Hepatocyte (in vitro differentiated cells): ENCODE data around the gene SETX. TPM values are rescaled to one million over a fixed set of nuclear protein-coding genes. Genes with fewer than 3 reads are reported as not detected.
A peak's percentile ranks its signal among the peaks of the same experiment; 100 is the strongest.

ENCODE experiments used
- DNase-seq: peaks from one replicate; pipeline ENCODE4 v3.0.0-alpha.2; 2016; ENCODE audit warnings: low spot score
- H2AFZ ChIP-seq: fragments of 200-600 bp; sonication (generic); 2 replicates; pipeline ENCODE4 v1.6.0; 2016; ENCODE audit warnings: antibody characterized with exemption, mild to moderate bottlenecking
- H3K27ac ChIP-seq: fragments of 200-600 bp; sonication (generic); 2 replicates; pipeline ENCODE4 v1.5.1; 2016; ENCODE audit warnings: mild to moderate bottlenecking
- H3K27me3 ChIP-seq: fragments of 200-600 bp; sonication (generic); 2 replicates; pipeline ENCODE4 v1.6.1; 2016
- H3K36me3 ChIP-seq: fragments of 200-600 bp; sonication (generic); replicated peaks from 2 replicates; pipeline ENCODE4 v1.5.1; 2016; ENCODE audit warnings: low read depth; ENCODE audit not compliant: insufficient read depth
- H3K4me1 ChIP-seq: fragments of 200-600 bp; sonication (generic); 2 replicates; pipeline ENCODE4 v1.5.1; 2016; ENCODE audit warnings: mild to moderate bottlenecking, moderate library complexity; ENCODE audit not compliant: insufficient read depth
- H3K4me2 ChIP-seq: fragments of 200-600 bp; sonication (generic); 2 replicates; pipeline ENCODE4 v1.6.0; 2016
- H3K4me3 ChIP-seq: fragments of 200-600 bp; sonication (generic); 2 replicates; pipeline ENCODE4 v1.5.1; 2016; ENCODE audit warnings: mild to moderate bottlenecking
- H3K79me2 ChIP-seq: fragments of 200-600 bp; sonication (generic); 2 replicates; pipeline ENCODE4 v1.6.0; 2017; ENCODE audit warnings: mild to moderate bottlenecking
- H3K9me2 ChIP-seq: fragments of 200-600 bp; sonication (generic); replicated peaks from 2 replicates; pipeline ENCODE4 v1.6.0; 2017; ENCODE audit warnings: mild to moderate bottlenecking; ENCODE audit not compliant: insufficient read depth
- H3K9me3 ChIP-seq: fragments of 200-600 bp; sonication (generic); 2 replicates; pipeline ENCODE4 v1.5.1; 2016; ENCODE audit warnings: low read depth, mild to moderate bottlenecking
- H4K20me1 ChIP-seq: fragments of 200-600 bp; sonication (generic); 2 replicates; pipeline ENCODE4 v1.6.0; 2016; ENCODE audit warnings: mild to moderate bottlenecking; ENCODE audit not compliant: insufficient read depth, poor library complexity, severe bottlenecking
- EZH2 ChIP-seq: fragments of 200-600 bp; sonication (generic); IDR thresholded peaks from 2 replicates; pipeline ENCODE4 v1.6.1; 2016; ENCODE audit warnings: antibody characterized with exemption, mild to moderate bottlenecking, borderline replicate concordance
- EZH2phosphoT487 ChIP-seq: fragments of 200-600 bp; sonication (generic); IDR thresholded peaks from one replicate; pipeline ENCODE4 v1.6.1; 2018; ENCODE audit warnings: antibody characterized with exemption, mild to moderate bottlenecking, low read depth, moderate library complexity; ENCODE audit not compliant: unreplicated experiment, severe bottlenecking
- WGBS: methylation state at CpG from one replicate; pipeline ENCODE4 v1.1.6; 2016; ENCODE audit warnings: low lambda C conversion rate; ENCODE audit errors: missing lambda C conversion rate; 5-methylcytosine and 5-hydroxymethylcytosine counted together
- polyA plus RNA-seq: library from polyadenylated mRNA; unstranded; fragments of >200 nt; fragmentation: Nextera tagmentation; extraction: Ambion mirVana; gene quantifications from 2 replicates; pipeline ENCODE4 v1.2.1, GENCODE V29; 2016
- total RNA-seq: library from RNA; depleted of rRNA; stranded (reverse); fragments of >200 nt; gene quantifications from 2 replicates; pipeline ENCODE4 v1.2.3, GENCODE V29; 2014
- TF ChIP-seq, protein P1 (sequence below): fragments of 200-600 bp; sonication (generic); IDR thresholded peaks from 2 replicates; pipeline ENCODE4 v1.5.1; 2016; ENCODE audit warnings: antibody characterized with exemption, mild to moderate bottlenecking; ENCODE audit not compliant: poor library complexity

Gene SETX
- total and polyA plus RNA-seq, 2 experiments from 2014 or later: 12.0 to 61.0 TPM

DNA sequence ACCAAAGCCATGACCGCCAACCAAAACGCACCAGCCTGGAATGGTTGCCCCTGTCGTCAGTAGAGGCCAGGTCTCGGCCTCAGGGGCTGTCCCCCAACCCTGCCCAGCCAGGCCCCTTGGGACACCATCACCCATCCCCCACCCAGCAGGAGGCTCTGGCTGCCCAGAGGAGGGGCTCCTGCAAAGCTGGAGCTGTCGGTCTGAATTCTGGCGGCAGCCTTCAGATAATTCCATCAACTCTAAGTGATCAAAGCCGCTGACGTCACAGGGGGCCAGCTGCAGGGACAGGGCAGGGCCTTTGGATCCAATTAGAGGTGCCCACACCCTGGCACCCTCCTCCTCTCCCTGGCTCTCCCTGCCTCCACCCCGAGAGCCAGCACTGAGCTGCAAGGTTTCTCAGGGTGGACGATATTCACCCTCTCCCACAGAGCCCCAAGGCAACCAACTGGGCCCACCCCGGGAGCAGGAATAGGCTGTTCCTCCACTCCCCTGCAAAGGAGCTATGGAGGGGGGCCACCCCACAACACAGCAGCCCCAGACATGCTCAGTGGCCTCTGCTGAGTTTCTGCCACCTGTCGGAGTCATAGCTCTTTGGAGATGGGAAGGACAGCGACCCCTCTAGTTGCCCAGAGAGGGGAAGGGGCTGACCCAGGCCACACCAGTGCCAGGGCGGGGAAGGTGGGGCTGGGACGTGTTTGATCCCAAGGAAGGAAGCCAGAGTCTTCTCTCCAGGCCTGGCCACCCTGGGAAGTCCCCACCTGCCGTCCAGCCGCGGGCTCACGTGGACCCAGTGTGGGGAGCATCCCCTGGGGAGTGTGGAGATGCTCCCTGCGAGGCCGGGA lies 114.6 kb downstream of the SETX start:
- H3K79me2 ChIP-seq: no peaks in the 10 kb centered on the region
- H3K4me2 ChIP-seq: peak overlapping the region; percentile 97
- no peak overlapping the region for H3K27ac ChIP-seq
- H3K9me2 ChIP-seq: no peaks in the 10 kb centered on the region
- H3K4me3 ChIP-seq: no peak overlapping the region
- WGBS: 49% methylated on average over 21 of the region's 21 CpGs
- no peaks in the 10 kb centered on the region for H3K9me3 ChIP-seq
- TF ChIP-seq EZH2phosphoT487 (no peak), EZH2 (no peak)
- TF ChIP-seq, protein P1, sequence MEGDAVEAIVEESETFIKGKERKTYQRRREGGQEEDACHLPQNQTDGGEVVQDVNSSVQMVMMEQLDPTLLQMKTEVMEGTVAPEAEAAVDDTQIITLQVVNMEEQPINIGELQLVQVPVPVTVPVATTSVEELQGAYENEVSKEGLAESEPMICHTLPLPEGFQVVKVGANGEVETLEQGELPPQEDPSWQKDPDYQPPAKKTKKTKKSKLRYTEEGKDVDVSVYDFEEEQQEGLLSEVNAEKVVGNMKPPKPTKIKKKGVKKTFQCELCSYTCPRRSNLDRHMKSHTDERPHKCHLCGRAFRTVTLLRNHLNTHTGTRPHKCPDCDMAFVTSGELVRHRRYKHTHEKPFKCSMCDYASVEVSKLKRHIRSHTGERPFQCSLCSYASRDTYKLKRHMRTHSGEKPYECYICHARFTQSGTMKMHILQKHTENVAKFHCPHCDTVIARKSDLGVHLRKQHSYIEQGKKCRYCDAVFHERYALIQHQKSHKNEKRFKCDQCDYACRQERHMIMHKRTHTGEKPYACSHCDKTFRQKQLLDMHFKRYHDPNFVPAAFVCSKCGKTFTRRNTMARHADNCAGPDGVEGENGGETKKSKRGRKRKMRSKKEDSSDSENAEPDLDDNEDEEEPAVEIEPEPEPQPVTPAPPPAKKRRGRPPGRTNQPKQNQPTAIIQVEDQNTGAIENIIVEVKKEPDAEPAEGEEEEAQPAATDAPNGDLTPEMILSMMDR: no peak
- no peaks in the 10 kb centered on the region for H3K36me3 ChIP-seq
- H4K20me1 ChIP-seq: no peaks in the 10 kb centered on the region
- no peak for DNase-seq
- peak overlapping the region; percentile 18 for H2AFZ ChIP-seq
- H3K27me3 ChIP-seq: no peaks in the 10 kb centered on the region
- peaks cover 9% of the 10 kb centered on the region for H3K4me1 ChIP-seq

DNA sequence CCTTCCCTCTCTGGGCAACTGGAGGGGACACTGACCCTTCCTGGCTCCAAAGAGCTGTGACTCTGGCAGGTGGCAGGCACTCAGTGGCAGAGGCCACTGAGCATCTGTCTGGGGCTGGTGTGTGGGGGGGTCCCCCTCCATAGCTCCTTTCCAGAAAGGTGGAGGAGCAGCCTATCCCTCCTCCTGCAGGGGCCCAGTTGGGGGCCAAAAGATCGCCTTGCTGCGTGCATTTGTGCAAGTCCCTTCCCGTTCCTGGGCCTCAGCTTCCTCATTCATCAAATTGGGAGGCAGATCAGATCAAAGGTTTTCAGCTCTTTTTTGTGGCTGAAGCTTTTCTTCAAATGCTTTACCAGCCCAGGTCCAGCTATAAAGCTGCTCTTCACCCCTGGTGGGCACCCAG lies 115.3 kb downstream of the SETX start:
- H2AFZ ChIP-seq: no peak overlapping the region
- peaks cover 9% of the 10 kb centered on the region for H3K4me1 ChIP-seq
- no peak for DNase-seq
- H3K27ac ChIP-seq: no peak overlapping the region
- H3K4me3 ChIP-seq: no peak overlapping the region
- no peaks in the 10 kb centered on the region for H3K27me3 ChIP-seq
- no peaks in the 10 kb centered on the region for H4K20me1 ChIP-seq
- no peak overlapping the region for H3K4me2 ChIP-seq
- no peaks in the 10 kb centered on the region for H3K36me3 ChIP-seq
- H3K9me2 ChIP-seq: no peaks in the 10 kb centered on the region
- no peaks in the 10 kb centered on the region for H3K9me3 ChIP-seq
- TF ChIP-seq EZH2: no peak
- no peak for TF ChIP-seq EZH2phosphoT487
- TF ChIP-seq, protein P1: no peak
- 37% methylated on average over 3 of the region's 3 CpGs for WGBS
- H3K79me2 ChIP-seq: no peaks in the 10 kb centered on the region

DNA sequence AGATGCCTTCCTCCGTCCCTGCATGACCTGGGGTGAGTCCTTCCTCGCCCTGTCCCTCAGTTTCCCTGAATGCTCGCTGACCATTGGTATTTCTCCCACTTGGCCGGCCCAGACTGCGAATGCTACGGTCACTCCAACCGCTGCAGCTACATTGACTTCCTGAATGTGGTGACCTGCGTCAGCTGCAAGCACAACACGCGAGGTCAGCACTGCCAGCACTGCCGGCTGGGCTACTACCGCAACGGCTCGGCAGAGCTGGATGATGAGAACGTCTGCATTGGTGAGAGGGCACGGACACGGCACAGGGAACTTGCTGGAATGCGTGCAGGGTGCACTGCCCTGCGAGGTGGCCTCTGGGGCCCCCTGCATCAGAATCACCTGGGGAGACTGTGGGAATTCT lies 115.8 kb downstream of the SETX start:
- Histone ChIP-seq H2AFZ (no peak overlapping the region), H3K9me2 (no peaks in the 10 kb centered on the region), H3K79me2 (no peaks in the 10 kb centered on the region), H3K36me3 (no peaks in the 10 kb centered on the region), H4K20me1 (no peaks in the 10 kb centered on the region), H3K4me2 (no peak overlapping the region), H3K9me3 (no peaks in the 10 kb centered on the region), H3K27me3 (no peaks in the 10 kb centered on the region), H3K27ac (no peak overlapping the region), H3K4me3 (no peak overlapping the region), H3K4me1 (peaks cover 9% of the 10 kb centered on the region)
- WGBS: 88% methylated on average over 19 of the region's 19 CpGs
- DNase-seq: no peak
- TF ChIP-seq EZH2 (no peak), EZH2phosphoT487 (no peak)
- TF ChIP-seq, protein P1: no peak
